Activated T-helper 9 cell treated with anti-CD3 and anti-CD28 coated beads, Interleukin-2, amount 50 U/mL, for 16 hours (primary cell): ENCODE data around the gene IL1RL2.

ENCODE experiments used
- DNase-seq: peaks from one replicate; pipeline ENCODE4 v3.0.0-alpha.2; 2020; ENCODE audit warnings: low read depth

Gene IL1RL2

GRCh38 chr2:102158011-102158755, 28.6 kb upstream of the IL1RL2 start:
- no peak for DNase-seq

GRCh38 chr2:102159295-102159694, 27.5 kb upstream of the IL1RL2 start:
- DNase-seq: no peak

- no peak for DNase-seq
Observed at GRCh38 chr2:102166189-102166845, 20.5 kb upstream of the IL1RL2 start.

GRCh38 chr2:102168026-102168771, 18.6 kb upstream of the IL1RL2 start:
- DNase-seq: no peak

GRCh38 chr2:102171946-102172345, 14.9 kb upstream of the IL1RL2 start:
- DNase-seq: no peak

- DNase-seq: no peak
Observed at GRCh38 chr2:102172745-102173144, 14.1 kb upstream of the IL1RL2 start.

GRCh38 chr2:102176172-102176571, 10.7 kb upstream of the IL1RL2 start:
- DNase-seq: no peak

GRCh38 chr2:102177814-102178478, 8.9 kb upstream of the IL1RL2 start:
- no peak for DNase-seq

- DNase-seq: no peak
Observed at GRCh38 chr2:102179061-102179460, 7.8 kb upstream of the IL1RL2 start.

- no peak for DNase-seq
Observed at GRCh38 chr2:102179788-102180686, 6.8 kb upstream of the IL1RL2 start.

GRCh38 chr2:102180687-102180999, 6.2 kb upstream of the IL1RL2 start:
- no peak for DNase-seq

GRCh38 chr2:102181376-102181775, 5.4 kb upstream of the IL1RL2 start:
- DNase-seq: no peak

GRCh38 chr2:102181919-102182635, 4.7 kb upstream of the IL1RL2 start:
- DNase-seq: no peak

GRCh38 chr2:102184018-102184417, 2.8 kb upstream of the IL1RL2 start:
- DNase-seq: no peak

- DNase-seq: no peak
Observed at GRCh38 chr2:102184568-102184967, 2.3 kb upstream of the IL1RL2 start.

- DNase-seq: peak; percentile 2
Observed at GRCh38 chr2:102185347-102185746, 1.5 kb upstream of the IL1RL2 start.

GRCh38 chr2:102187496-102188150, 800 bp downstream of the IL1RL2 start:
- peak; percentile 45 for DNase-seq

- no peak for DNase-seq
Observed at GRCh38 chr2:102190430-102191107, 3.7 kb downstream of the IL1RL2 start.

- no peak for DNase-seq
Observed at GRCh38 chr2:102191501-102191900, 4.7 kb downstream of the IL1RL2 start.

- no peak for DNase-seq
Observed at GRCh38 chr2:102193074-102193473, 6.3 kb downstream of the IL1RL2 start.
